ENCODE results near the gene HCN1. TPM values are rescaled to one million over a fixed set of nuclear protein-coding genes. Genes with fewer than 3 reads are reported as not detected.

Gene HCN1
- 0.59 TPM for total RNA-seq

- DNase-seq = peak; percentile 70
These were observed at the start of gene HCN1 for GRCh38 chr5:45696206-45696836. TSS of gene HCN1 (minus strand) at chr5:45696380.

GRCh38 chr5:45741110-45741509 lies 44.9 kb upstream of the HCN1 start:
- no peak for DNase-seq

- no peak for DNase-seq
These were observed 41.0 kb upstream of the HCN1 start for GRCh38 chr5:45737153-45737552.

DNA sequence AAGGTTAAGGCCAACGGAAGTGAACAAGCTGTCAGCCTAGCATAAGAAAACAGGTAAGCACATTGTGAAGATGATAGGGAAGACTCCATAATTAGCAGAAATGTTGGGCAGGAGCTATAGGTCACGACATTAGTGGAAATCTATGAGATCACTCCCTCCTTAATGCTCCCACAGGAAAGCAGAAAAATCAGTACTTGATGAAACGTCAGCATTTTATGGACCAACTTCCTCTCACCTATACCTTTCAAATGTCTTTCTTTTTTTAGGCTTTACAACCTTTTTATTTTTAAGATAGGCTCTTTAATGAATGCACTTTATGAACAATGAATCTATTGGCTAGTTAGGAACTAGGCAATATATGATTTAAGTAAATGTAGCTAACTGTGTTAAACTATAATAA lies 29.4 kb upstream of the HCN1 start:
- DNase-seq = no peak

GRCh38 chr5:45697201-45697600 lies 1.0 kb upstream of the HCN1 start:
- DNase-seq = peak; percentile 6

DNA sequence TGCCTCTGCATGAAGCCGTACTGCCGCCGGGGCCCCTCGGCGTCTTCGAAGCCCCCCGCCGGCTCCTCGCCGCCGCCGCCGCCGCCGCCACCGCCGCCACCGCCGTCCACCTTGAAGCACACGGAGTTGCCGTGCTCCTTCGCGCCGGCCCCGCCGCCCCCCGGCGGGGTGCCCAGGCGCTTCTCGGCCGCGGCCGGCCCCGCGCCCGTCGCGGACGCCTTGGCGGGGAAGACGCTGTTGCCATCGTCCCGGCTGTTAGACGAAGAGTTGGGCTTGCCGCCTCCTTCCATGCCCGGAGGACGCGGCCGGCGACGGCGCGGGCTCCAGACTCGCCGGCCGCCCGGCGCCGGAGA lies 400 bp downstream of the HCN1 start:
- DNase-seq = no peak

DNA sequence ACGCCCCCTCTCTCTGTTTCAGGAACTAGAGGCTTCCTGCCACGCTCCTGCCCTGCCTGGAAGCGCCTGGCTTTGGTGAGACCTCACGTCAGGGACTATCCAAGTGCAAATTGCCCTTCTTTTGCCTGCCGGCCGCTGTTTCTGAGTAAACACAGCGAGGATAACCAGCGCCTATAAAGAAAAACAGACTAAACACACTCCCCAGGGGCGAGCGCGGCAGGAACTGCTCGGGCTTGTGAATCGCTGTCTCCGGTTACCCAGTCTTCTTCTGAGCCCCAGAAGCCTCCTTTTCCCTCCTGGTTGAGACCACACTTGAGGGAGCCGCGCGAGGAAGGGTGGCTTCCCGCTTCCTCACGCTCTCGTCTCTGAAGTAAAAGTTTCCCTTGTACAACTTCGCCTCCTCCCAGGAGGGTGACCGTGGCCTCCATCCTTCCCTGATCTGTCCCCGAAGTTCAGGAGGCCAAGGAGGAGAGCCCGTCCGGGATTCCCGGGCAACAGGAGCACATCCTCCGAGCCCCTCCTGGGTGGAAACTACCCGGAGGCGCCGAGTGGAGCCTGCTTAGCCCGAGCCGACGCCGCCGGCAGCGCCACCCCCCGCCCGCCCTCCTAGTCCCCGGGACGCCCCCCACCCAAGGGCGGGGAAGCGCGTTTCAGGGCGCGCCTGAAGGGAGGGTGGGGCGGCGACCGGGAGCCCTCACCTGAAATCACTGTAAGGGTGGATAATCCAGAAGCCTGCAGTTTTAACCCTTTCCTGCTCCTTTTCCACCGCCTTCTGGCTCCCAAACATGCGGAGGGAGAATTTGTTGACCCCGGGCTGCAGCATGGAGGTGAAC lies 993 bp downstream of the HCN1 start:
- DNase-seq = no peak

- DNase-seq = peak; percentile 2
These were observed 1.8 kb downstream of the HCN1 start for GRCh38 chr5:45694255-45694814.

GRCh38 chr5:45692481-45692880 lies 3.7 kb downstream of the HCN1 start:
- no peak for DNase-seq

GRCh38 chr5:45691656-45692055 lies 4.5 kb downstream of the HCN1 start:
- DNase-seq = no peak

DNA sequence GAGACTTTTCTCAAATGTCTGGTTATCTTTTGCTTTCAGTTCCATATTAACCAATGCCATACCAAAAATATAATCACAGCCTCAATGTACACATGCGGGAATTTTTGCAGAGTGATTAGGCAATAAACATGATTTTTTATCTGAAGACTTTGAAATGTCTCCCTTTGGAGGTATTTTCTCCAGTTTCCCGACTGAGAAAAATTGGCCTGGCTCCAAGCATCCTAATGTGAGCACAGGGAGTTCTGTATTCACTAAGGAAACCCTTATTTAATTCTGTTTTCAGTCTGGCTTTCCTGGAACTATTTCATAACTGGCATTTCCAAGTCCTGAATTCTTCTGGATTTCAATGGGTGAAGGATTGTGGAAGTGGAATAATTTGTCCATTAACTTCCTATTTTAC lies 8.5 kb downstream of the HCN1 start:
- DNase-seq = no peak

DNA sequence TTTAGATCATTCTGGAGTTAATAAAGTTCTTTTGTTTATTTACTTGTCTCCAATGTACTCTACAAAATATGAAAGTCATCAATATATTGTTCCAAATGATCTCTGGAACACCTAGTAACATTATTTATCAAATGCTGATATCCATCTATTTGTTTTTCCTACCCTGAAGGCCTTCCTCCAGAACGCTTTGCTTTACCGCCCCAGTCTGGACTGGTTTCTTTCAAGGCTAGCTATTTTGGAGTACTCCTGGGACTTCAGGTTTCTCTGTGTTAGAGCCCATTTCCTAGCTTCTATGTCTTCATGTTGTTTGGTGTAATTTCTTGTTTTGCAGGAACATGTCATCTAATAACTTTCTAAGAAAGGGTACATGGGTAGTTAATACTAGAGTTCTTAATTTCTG lies 9.6 kb downstream of the HCN1 start:
- no peak for DNase-seq

DNA sequence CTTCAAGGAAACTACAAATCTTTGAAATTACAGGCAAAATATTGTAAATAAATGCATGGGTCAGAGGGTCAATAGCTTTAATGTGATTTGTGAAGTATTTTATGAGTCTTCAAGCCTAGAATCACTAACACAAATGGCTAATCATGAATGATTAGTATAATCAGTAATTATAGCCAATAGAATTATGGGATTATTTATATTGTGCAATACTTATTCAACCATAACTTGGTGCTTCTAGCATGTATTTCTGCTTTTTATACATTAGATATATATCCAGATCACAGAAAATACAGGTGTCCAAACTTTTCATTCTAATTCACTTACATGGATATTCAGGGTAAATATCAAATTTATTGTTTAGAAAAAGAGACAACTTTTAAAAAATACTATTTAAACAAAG lies 12.1 kb downstream of the HCN1 start:
- DNase-seq = no peak

GRCh38 chr5:45680950-45681349 lies 15.2 kb downstream of the HCN1 start:
- DNase-seq = no peak

- DNase-seq = no peak
These were observed 18.7 kb downstream of the HCN1 start for GRCh38 chr5:45677524-45677923.

GRCh38 chr5:45672271-45672670 lies 23.9 kb downstream of the HCN1 start:
- no peak for DNase-seq

GRCh38 chr5:45648744-45649143 lies 47.4 kb downstream of the HCN1 start:
- no peak for DNase-seq

DNA sequence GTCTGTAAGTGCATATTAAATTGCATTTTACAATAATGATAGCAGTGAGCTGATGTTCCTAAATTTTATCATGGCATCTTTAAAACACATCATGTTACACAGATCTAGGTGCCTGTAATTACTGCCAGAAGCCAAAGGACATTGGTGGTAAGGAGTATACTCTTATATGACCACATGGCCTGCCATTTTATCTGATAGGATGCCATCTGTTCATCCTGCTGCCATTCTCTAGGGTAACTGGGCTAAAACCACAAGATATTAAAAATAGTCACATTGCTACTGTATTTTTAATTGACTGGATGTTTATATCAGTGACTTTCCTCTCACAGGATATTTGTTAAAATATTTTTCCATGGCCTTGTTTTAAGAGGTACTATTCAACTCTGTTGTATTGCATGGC lies 53.1 kb downstream of the HCN1 start:
- no peak for DNase-seq

DNA sequence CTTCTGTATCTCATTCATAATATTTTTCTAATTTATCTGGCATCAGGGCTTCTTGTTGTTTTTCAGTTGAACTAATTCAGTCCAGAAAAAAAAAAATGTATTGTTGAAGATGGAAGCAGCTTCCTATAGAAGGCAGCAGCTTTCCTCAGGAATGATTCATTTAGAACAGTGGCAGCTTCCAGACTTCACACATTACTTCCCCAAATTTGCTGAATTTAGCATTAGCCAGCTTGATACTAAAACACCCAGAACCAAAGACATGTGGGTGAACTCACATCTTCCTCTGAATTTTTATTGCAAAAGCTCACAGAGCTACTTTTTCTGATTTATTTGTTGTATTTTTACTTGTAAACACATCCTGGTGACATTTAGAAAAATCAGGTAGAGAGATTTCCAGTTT lies 53.8 kb downstream of the HCN1 start:
- DNase-seq = no peak

- no peak for DNase-seq
These were observed 57.1 kb downstream of the HCN1 start for GRCh38 chr5:45639040-45639439.

GRCh38 chr5:45627076-45627656 lies 69.0 kb downstream of the HCN1 start:
- DNase-seq = no peak

DNA sequence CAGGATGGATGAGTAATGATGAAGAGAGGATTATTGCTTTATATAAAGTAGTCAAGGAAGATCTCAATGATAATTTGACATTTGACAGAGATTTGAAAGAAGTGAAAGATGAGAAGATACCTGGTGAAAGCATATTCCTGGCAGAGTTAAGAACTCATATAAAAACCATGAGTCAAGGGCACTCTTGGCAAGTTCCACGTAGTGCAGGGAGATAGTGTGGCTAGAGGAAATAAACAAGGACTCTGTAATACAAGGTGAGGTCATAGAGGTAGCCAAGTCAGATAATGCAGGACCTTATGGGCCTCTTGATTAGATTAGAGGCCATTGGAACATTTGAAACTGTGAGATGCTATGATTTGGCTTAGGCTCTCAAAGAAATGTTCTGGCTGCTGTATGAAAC lies 72.3 kb downstream of the HCN1 start:
- DNase-seq = no peak

GRCh38 chr5:45622365-45622764 lies 73.8 kb downstream of the HCN1 start:
- no peak for DNase-seq
